HepG2 (cell line): Measurements from ENCODE around the gene CD248. TPM values are rescaled to one million over a fixed set of nuclear protein-coding genes. Genes with fewer than 3 reads are reported as not detected.

ENCODE experiments used
- BRCA1 ChIP-seq: sonication (generic); formaldehyde crosslinking; IDR thresholded peaks from 2 replicates; pipeline ENCODE4 v1.4.0; 2020; ENCODE audit warnings: missing genetic modification reagents
- CEBPG ChIP-seq: IDR thresholded peaks from 2 replicates; pipeline ENCODE4 v1.6.1; 2016
- ELF1 ChIP-seq: sonication (generic); formaldehyde crosslinking; IDR thresholded peaks from 2 replicates; pipeline ENCODE4 v1.4.0; 2020; ENCODE audit warnings: missing genetic modification reagents
- ERF ChIP-seq: IDR thresholded peaks from 2 replicates; pipeline ENCODE4 v1.6.1; 2018; ENCODE audit warnings: missing biosample characterization, missing genetic modification reagents
- FOXP1 ChIP-seq, 2 experiments: fragments of 450-650 bp in 1 of 2; IDR thresholded peaks; 2 replicates each; pipeline ENCODE4 v1.6.1; 2017 to 2018; ENCODE audit warnings: antibody characterized with exemption in 1 of 2
- GABPB1 ChIP-seq: IDR thresholded peaks from 2 replicates; pipeline ENCODE4 v1.6.1; 2016; ENCODE audit warnings: mild to moderate bottlenecking, missing genetic modification reagents, moderate library complexity, missing compliant biosample characterization
- GATAD2A ChIP-seq: IDR thresholded peaks from 2 replicates; pipeline ENCODE4 v1.6.1; 2016
- GZF1 ChIP-seq: sonication (generic); formaldehyde crosslinking; IDR thresholded peaks from 2 replicates; pipeline ENCODE4 v1.5.1; 2020; ENCODE audit warnings: mild to moderate bottlenecking, missing genetic modification reagents
- HMG20B ChIP-seq: conservative IDR thresholded peaks from 2 replicates; pipeline ENCODE4 v1.6.1; 2016; ENCODE audit warnings: missing genetic modification reagents, missing compliant biosample characterization
- ISL2 ChIP-seq: sonication (generic); formaldehyde crosslinking; IDR thresholded peaks from 2 replicates; pipeline ENCODE4 v1.5.0; 2020; ENCODE audit warnings: missing genetic modification reagents
- KLF12 ChIP-seq: sonication (generic); formaldehyde crosslinking; IDR thresholded peaks from 2 replicates; pipeline ENCODE4 v1.4.0; 2020; ENCODE audit warnings: missing genetic modification reagents, borderline replicate concordance
- KLF15 ChIP-seq: sonication (generic); formaldehyde crosslinking; IDR thresholded peaks from 2 replicates; pipeline ENCODE4 v1.8.1; 2023; ENCODE audit warnings: borderline replicate concordance, mild to moderate bottlenecking, inconsistent platforms, missing genetic modification reagents, mixed read lengths
- MAZ ChIP-seq, 2 experiments: sonication (generic) in 1 of 2; formaldehyde crosslinking in 1 of 2; IDR thresholded peaks; 2 replicates each; pipeline versions ENCODE4 v1.5.0 to v1.6.1; 2012 to 2020; ENCODE audit warnings: low read depth in 2 of 2, mild to moderate bottlenecking in 2 of 2, borderline replicate concordance in 1 of 2, improper control_type of control experiment in 1 of 2, low read length in 1 of 2, missing genetic modification reagents in 1 of 2, moderate library complexity in 1 of 2
- MBNL3 ChIP-seq: fragments of 250-450 bp; sonication (Bioruptor Pico); conservative IDR thresholded peaks from 2 replicates; pipeline ENCODE4 v1.8.0; 2022; ENCODE audit warnings: mild to moderate bottlenecking, inconsistent platforms
- NFIB ChIP-seq: sonication (generic); formaldehyde crosslinking; IDR thresholded peaks from 2 replicates; pipeline ENCODE4 v1.9.0; 2021; ENCODE audit warnings: missing genetic modification reagents, mild to moderate bottlenecking, borderline replicate concordance
- ONECUT2 ChIP-seq: sonication (generic); formaldehyde crosslinking; IDR thresholded peaks from 2 replicates; pipeline ENCODE4 v1.4.0; 2020; ENCODE audit warnings: missing genetic modification reagents
- RARG ChIP-seq: sonication (generic); formaldehyde crosslinking; IDR thresholded peaks from 2 replicates; pipeline ENCODE4 v1.4.0; 2020; ENCODE audit warnings: low read depth, mild to moderate bottlenecking, missing genetic modification reagents
- SALL1 ChIP-seq: sonication (generic); formaldehyde crosslinking; IDR thresholded peaks from 2 replicates; pipeline ENCODE4 v1.8.0; 2022; ENCODE audit warnings: mild to moderate bottlenecking, missing genetic modification reagents
- TEAD2 ChIP-seq: sonication (generic); formaldehyde crosslinking; IDR thresholded peaks from 2 replicates; pipeline ENCODE4 v1.9.0; 2021; ENCODE audit warnings: missing genetic modification reagents
- THYN1 ChIP-seq: sonication (generic); formaldehyde crosslinking; IDR thresholded peaks from 2 replicates; pipeline ENCODE4 v1.8.1; 2023; ENCODE audit warnings: low read depth, mild to moderate bottlenecking, moderate library complexity, missing genetic modification reagents, borderline replicate concordance
- TMF1 ChIP-seq: sonication (generic); formaldehyde crosslinking; IDR thresholded peaks from 2 replicates; pipeline ENCODE4 v1.8.1; 2022; ENCODE audit warnings: low read depth, missing genetic modification reagents
- ZBTB43 ChIP-seq: sonication (generic); formaldehyde crosslinking; conservative IDR thresholded peaks from 2 replicates; pipeline ENCODE4 v1.4.0; 2020; ENCODE audit warnings: missing genetic modification reagents
- ZFP36L2 ChIP-seq: sonication (generic); formaldehyde crosslinking; IDR thresholded peaks from 2 replicates; pipeline ENCODE4 v1.4.0; 2020; ENCODE audit warnings: missing genetic modification reagents
- ZFP90 ChIP-seq: sonication (generic); formaldehyde crosslinking; IDR thresholded peaks from 2 replicates; pipeline ENCODE4 v1.8.0; 2022; ENCODE audit warnings: missing genetic modification reagents, mild to moderate bottlenecking, inconsistent platforms, borderline replicate concordance
- ZNF296 ChIP-seq: sonication (generic); formaldehyde crosslinking; conservative IDR thresholded peaks from 2 replicates; pipeline ENCODE4 v1.5.0; 2020; ENCODE audit warnings: mild to moderate bottlenecking, missing genetic modification reagents
- ZNF326 ChIP-seq: sonication (generic); formaldehyde crosslinking; IDR thresholded peaks from 2 replicates; pipeline ENCODE4 v1.4.0; 2020; ENCODE audit warnings: missing genetic modification reagents, borderline replicate concordance
- ZNF564 ChIP-seq: sonication (generic); formaldehyde crosslinking; IDR thresholded peaks from 2 replicates; pipeline ENCODE4 v1.8.1; 2023; ENCODE audit warnings: mild to moderate bottlenecking, missing genetic modification reagents
- ZNF703 ChIP-seq: sonication (generic); formaldehyde crosslinking; IDR thresholded peaks from 2 replicates; pipeline ENCODE4 v1.5.1; 2020; ENCODE audit warnings: missing genetic modification reagents, mild to moderate bottlenecking, moderate library complexity, borderline replicate concordance
- ZNF724P ChIP-seq: sonication (generic); formaldehyde crosslinking; IDR thresholded peaks from 2 replicates; pipeline ENCODE4 v1.8.0; 2022; ENCODE audit warnings: missing genetic modification reagents, borderline replicate concordance
- ZSCAN5A ChIP-seq: sonication (generic); formaldehyde crosslinking; IDR thresholded peaks from 2 replicates; pipeline ENCODE4 v1.8.0; 2022; ENCODE audit warnings: mild to moderate bottlenecking, missing genetic modification reagents, borderline replicate concordance
- polyA plus RNA-seq, 8 experiments: library from polyadenylated mRNA; depleted of rRNA in 3 of 8; stranded (reverse) in 7 of 8; unstranded in 1 of 8; fragments of >200 nt; fragmentation: Illumina TruSeq in 4 of 8; extraction: Trizol in 4 of 8; gene quantifications; 2 replicates each; pipeline versions ENCODE4 v1.2.1 to v1.2.3, GENCODE V29; 2011 to 2016; ENCODE audit warnings: low read depth in 4 of 8, missing spikeins in 1 of 8, mixed read lengths in 1 of 8; ENCODE audit not compliant: insufficient read depth in 1 of 8
- total RNA-seq, 5 experiments: library from RNA; depleted of rRNA; stranded (reverse); fragments of >200 nt; fragmentation: Illumina TruSeq; extraction: Trizol; gene quantifications; 2 replicates each; pipeline ENCODE4 v1.2.3, GENCODE V29; 2016; ENCODE audit warnings: low read depth in 1 of 5

CD248 gene
- total and polyA plus RNA-seq, 2 of the 13 experiments (the other 11 are each of a cell fraction or from before 2014, with no cell fraction given): 0.25 to 0.35 TPM

- TF ChIP-seq KLF15 (CRISPR knock-in tag): no peak; the same call in 1 of the 2 replicates
- no peak for TF ChIP-seq NFIB (CRISPR knock-in tag)
- TF ChIP-seq TEAD2 (CRISPR knock-in tag): no peak
- no peak; the same call in 1 of the 2 replicates for TF ChIP-seq ZBTB43
- no peak for TF ChIP-seq ZNF296
- no peak for TF ChIP-seq ISL2 (CRISPR knock-in tag)
- no peak for TF ChIP-seq MBNL3 (CRISPR knock-in tag)
- TF ChIP-seq ONECUT2 (CRISPR knock-in tag): no peak
- TF ChIP-seq GATAD2A (CRISPR knock-in tag): no peak; the same call in 1 of the 2 replicates
- no peak for TF ChIP-seq ZFP36L2 (CRISPR knock-in tag)
- peak; percentile 60; the same call in 1 of the 2 replicates for TF ChIP-seq MAZ (IDR thresholded peaks at IDR 0.05; ENCODE audit: borderline replicate concordance, low read depth, low read length)
- no peak for TF ChIP-seq MAZ (CRISPR knock-in tag; IDR thresholded peaks at IDR 0.05; ENCODE audit: low read depth)
- peak; percentile 34 for TF ChIP-seq SALL1 (CRISPR knock-in tag)
- TF ChIP-seq ZSCAN5A (CRISPR knock-in tag): no peak
- TF ChIP-seq ELF1 (CRISPR knock-in tag): no peak
- no peak for TF ChIP-seq HMG20B (CRISPR knock-in tag)
- no peak for TF ChIP-seq ZNF326
- TF ChIP-seq ERF (CRISPR knock-in tag): no peak; the same call in 1 of the 2 replicates
- no peak for TF ChIP-seq GZF1
- TF ChIP-seq FOXP1 (IDR thresholded peaks at IDR 0.05): no peak
- TF ChIP-seq FOXP1 (CRISPR knock-in tag; IDR thresholded peaks at IDR 0.05): no peak; the same call in 1 of the 2 replicates
- no peak for TF ChIP-seq BRCA1 (CRISPR knock-in tag)
- TF ChIP-seq KLF12 (CRISPR knock-in tag): no peak; the same call in 1 of the 2 replicates
- TF ChIP-seq THYN1 (CRISPR knock-in tag): no peak
- TF ChIP-seq ZNF564: no peak
- peak; percentile 38; the same call in 1 of the 2 replicates for TF ChIP-seq RARG (CRISPR knock-in tag)
- peak; percentile 7; the same call in 1 of the 2 replicates for TF ChIP-seq GABPB1 (CRISPR knock-in tag)
- TF ChIP-seq ZFP90 (CRISPR knock-in tag): no peak
- TF ChIP-seq CEBPG (CRISPR knock-in tag): no peak
- no peak for TF ChIP-seq TMF1
- no peak for TF ChIP-seq ZNF703 (CRISPR knock-in tag)
- no peak for TF ChIP-seq ZNF724P
Measured at GRCh38 chr11:66312549-66313320, 4.1 kb downstream of the CD248 start (continued).
